NCI-H146 treated with DMSO at 0.1 percent for 48 hours (cell line): ENCODE results near the gene OLFM1.

Source experiments
- DNase-seq: peaks from one replicate; lab custom pipeline; 2025; ENCODE audit not compliant: unreplicated experiment; lab: John Stamatoyannopoulos, UW

OLFM1 gene

DNA sequence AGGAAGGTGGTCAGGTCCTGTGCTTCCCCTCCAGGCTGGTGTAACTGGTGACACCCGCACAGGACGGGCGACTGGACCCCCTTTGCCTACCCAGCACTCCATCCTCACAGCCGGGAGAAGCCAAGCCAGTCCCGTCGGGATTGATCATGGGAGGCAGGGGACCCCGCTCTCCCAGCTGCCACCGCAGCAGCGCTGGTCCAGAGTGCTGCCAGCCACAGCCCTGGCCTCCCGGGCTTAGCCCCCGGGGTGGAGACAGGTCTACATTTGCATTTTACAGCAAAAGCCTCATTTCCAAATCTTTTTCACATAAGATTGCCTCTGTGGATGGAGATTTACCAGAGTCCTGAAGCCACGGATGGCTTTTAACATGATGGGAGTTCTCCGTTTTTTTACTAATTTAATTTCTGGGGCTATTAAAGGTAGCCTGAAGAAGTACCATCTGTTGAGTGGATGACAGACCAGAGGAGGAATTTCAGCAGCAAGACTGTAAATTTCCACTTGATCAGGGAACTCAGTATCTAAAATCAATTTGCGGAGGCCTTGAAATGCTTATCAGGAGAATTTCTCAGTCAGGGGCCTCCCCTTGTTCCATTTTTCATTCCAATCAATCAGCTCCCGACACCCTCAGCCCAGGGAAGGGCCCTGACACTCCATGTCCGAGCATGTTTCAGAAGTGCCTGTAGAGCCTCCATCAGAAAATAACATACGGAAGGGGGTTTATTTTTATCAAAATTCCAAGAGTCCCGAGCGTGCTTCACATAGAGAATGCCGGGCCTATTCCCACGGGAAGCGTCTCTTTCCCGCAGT lies 80.6 kb downstream of the OLFM1 start:
- no peak for DNase-seq

GRCh38 chr9:135169709-135170226 lies 82.3 kb downstream of the OLFM1 start:
- no peak for DNase-seq

DNA sequence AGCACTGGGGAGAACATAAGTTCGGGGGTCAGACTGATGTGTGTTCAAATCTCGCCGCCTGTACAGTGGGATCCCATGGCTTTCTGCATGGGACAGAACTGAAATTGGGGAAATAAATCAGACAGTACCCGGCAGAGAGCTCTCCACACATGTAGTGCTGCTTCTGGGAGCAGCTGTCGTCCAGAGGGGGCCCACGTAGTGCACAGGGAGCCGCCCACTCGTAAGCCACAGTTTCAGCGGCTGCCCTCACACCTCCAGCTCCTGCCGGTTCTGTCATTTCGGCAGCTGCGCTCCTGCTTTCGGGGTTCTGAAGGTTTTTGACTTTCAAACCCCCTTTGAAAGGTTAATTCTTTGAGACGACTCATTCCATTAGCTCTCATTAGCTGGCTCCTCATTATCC lies 83.1 kb downstream of the OLFM1 start:
- no peak for DNase-seq
